Right lobe of liver (tissue), 6 donors: Measurements from ENCODE around the gene RNU6-8. TPM values are rescaled to one million over a fixed set of nuclear protein-coding genes. Genes with fewer than 3 reads are reported as not detected.

Experiments
- ATAC-seq, 4 donors: fragments of 200-7000 bp; cut with Tn5 transposase; one replicate each; pipeline ENCODE4 v1.9.1; 2020; ENCODE audit warnings: mild to moderate bottlenecking in 4 of 4, moderate library complexity in 4 of 4
- DNase-seq, 3 donors: peaks; one replicate each; pipeline ENCODE4 v3.0.0-alpha.2; 2020
- H3K27ac ChIP-seq, 3 donors: fragments of 200-600 bp; one replicate each; pipeline ENCODE4 v1.8.0; 2022
- H3K27me3 ChIP-seq, 2 donors: fragments of 200-600 bp; one replicate each; pipeline ENCODE4 v1.8.0; 2022
- H3K36me3 ChIP-seq, 4 donors: fragments of 200-600 bp; sonication (generic) in 1 of 4; one replicate each; pipeline versions ENCODE4 v1.5.1 to v1.8.0; 2017 to 2022; ENCODE audit warnings: control low read depth in 1 of 4
- H3K4me1 ChIP-seq, 4 donors: fragments of 200-600 bp; sonication (generic) in 1 of 4; one replicate each; pipeline versions ENCODE4 v1.5.1 to v1.8.0; 2017 to 2022; ENCODE audit warnings: control low read depth in 1 of 4
- H3K4me3 ChIP-seq, 3 donors: fragments of 200-600 bp; one replicate each; pipeline ENCODE4 v1.8.0; 2022
- H3K9me3 ChIP-seq, 4 donors: fragments of 200-600 bp; sonication (generic) in 1 of 4; one replicate each; pipeline versions ENCODE4 v1.5.1 to v1.8.0; 2017 to 2022; ENCODE audit warnings: control low read depth in 1 of 4
- CTCF ChIP-seq, 4 donors: fragments of 200-600 bp in 3 of 4; fragments of 450-650 bp in 1 of 4; IDR thresholded peaks; one replicate each; pipeline versions ENCODE4 v1.5.1 to v1.8.0; 2016 to 2022; ENCODE audit warnings: antibody characterized with exemption in 4 of 4, mild to moderate bottlenecking in 2 of 4
- POLR2A ChIP-seq: fragments of 450-650 bp; IDR thresholded peaks from one replicate; pipeline ENCODE4 v1.6.1; 2017; ENCODE audit warnings: antibody characterized with exemption, mild to moderate bottlenecking
- WGBS: methylation state at CpG from one replicate; pipeline ENCODE4 v1.1.6; 2018; ENCODE audit warnings: low coverage, low lambda C conversion rate; ENCODE audit not compliant: insufficient coverage; ENCODE audit errors: missing lambda C conversion rate; 5-methylcytosine and 5-hydroxymethylcytosine counted together
- intact Hi-C, 2 donors: fragments of 100-400 bp; cut with DNase I; formaldehyde crosslinking; loops; one replicate each; pipeline versions ENCODE4 v1.11.2 to v1.14.1; 2022
- small RNA-seq, 2 experiments: library from RNA; depleted of rRNA; stranded (forward); fragments of <200 nt; gene quantifications; one replicate each; pipeline ENCODE3, GENCODE V24; 2016
- total RNA-seq, 6 experiments: library from RNA; depleted of rRNA in 2 of 6; stranded (reverse); fragments of >200 nt in 2 of 6; fragmentation: NEBNext Ultra II Directional in 3 of 6; extraction: Animal tissue kit (Norgen Biotek cat#: 25700) in 3 of 6; gene quantifications; one replicate each; pipeline versions ENCODE4 v1.1.0 to v1.2.4, GENCODE V29; 2016 to 2023
- donor health status: DM: no; HTN: yes; CAD: no.
- donor health status: DM: no; HTN: no; CAD: no.
- donor health status: DM: no; HTN: no; CAD: no.
- donor health status: DM: no; HTN: yes; CAD: no.
- donor health status: DM: no; HTN: yes; CAD: no.

RNU6-8 gene
- total RNA-seq, 6 experiments from 2014 or later = not detected

GRCh38 chr14:32167907-32168306 lies 35.2 kb downstream of the RNU6-8 start:
- H3K36me3 ChIP-seq = no peaks in the 10 kb centered on the region
- no peaks in the 10 kb centered on the region for H3K27me3 ChIP-seq
- TF ChIP-seq CTCF (IDR thresholded peaks at IDR 0.05) = no peak
- TF ChIP-seq POLR2A = no peak
- no peaks in the 10 kb centered on the region for H3K4me1 ChIP-seq
- ATAC-seq (no peak), DNase-seq (no peak)
- intact Hi-C loops = no loop called here
- no peak overlapping the region for H3K27ac ChIP-seq
- no peaks in the 10 kb centered on the region for H3K9me3 ChIP-seq
- WGBS = 50% methylated on average over 1 of the region's 3 CpGs
- no peak overlapping the region for H3K4me3 ChIP-seq

- WGBS = 83% methylated on average over 1 of the region's 1 CpG
- DNase-seq = no peak
- Histone ChIP-seq H3K4me1 (no peaks in the 10 kb centered on the region), H3K36me3 (no peaks in the 10 kb centered on the region), H3K27me3 (no peaks in the 10 kb centered on the region), H3K27ac (no peak overlapping the region), H3K4me3 (no peak overlapping the region), H3K9me3 (no peaks in the 10 kb centered on the region)
- ATAC-seq = no peak
- intact Hi-C loops = no loop called here
- TF ChIP-seq POLR2A (no peak), CTCF (IDR thresholded peaks at IDR 0.05) (no peak)
These were observed 36.1 kb downstream of the RNU6-8 start for GRCh38 chr14:32166924-32167323.

GRCh38 chr14:32166029-32166428 lies 37.0 kb downstream of the RNU6-8 start:
- H3K36me3 ChIP-seq = no peaks in the 10 kb centered on the region
- DNase-seq (no peak), ATAC-seq (no peak)
- no peaks in the 10 kb centered on the region for H3K4me1 ChIP-seq
- 72% methylated on average over 2 of the region's 2 CpGs for WGBS
- H3K4me3 ChIP-seq = no peak overlapping the region
- no peaks in the 10 kb centered on the region for H3K9me3 ChIP-seq
- H3K27ac ChIP-seq = no peak overlapping the region
- intact Hi-C loops = no loop called here
- TF ChIP-seq CTCF (IDR thresholded peaks at IDR 0.05) = no peak
- TF ChIP-seq POLR2A = no peak
- H3K27me3 ChIP-seq = no peaks in the 10 kb centered on the region

Small RNA genes within 50 kb of the gene (small RNA-seq; reads per million reads assigned to genes)
- gene RNU6-7 (0 to 0.48 reads per million in 2 experiments), gene RNU6-8 (0 to 0.68 reads per million in 2 experiments)

Other genes starting within 250 kb of the RNU6-8 start
- 10 to 100 TPM; 32.0 to 60.5 (median 50.1) TPM for gene ARHGAP5, start 126.0 kb downstream of the RNU6-8 start, total RNA-seq
- not detected for gene RNU6-7, start 1.2 kb downstream of the RNU6-8 start, total RNA-seq
- gene AKAP6, start 126.0 kb upstream of the RNU6-8 start, total RNA-seq = 1 to 10 TPM; 1.7 to 9.6 (median 4.3) TPM